HTR-8/SVneo (cell line): ENCODE data around the gene GSC2.
A peak's percentile ranks its signal among the peaks of the same experiment; 100 is the strongest.

Source experiments
- DNase-seq: peaks from one replicate; pipeline ENCODE4 v3.0.0; 2011; ENCODE audit warnings: low spot score, mixed read lengths; ENCODE audit not compliant: insufficient read length
- FAIRE-seq: peaks from 2 replicates; lab custom pipeline; 2011; peaks lifted over from hg19 to GRCh38; lab: Jason Lieb, UNC

GSC2 gene, protein sequence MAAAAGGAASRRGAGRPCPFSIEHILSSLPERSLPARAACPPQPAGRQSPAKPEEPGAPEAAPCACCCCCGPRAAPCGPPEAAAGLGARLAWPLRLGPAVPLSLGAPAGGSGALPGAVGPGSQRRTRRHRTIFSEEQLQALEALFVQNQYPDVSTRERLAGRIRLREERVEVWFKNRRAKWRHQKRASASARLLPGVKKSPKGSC

DNA sequence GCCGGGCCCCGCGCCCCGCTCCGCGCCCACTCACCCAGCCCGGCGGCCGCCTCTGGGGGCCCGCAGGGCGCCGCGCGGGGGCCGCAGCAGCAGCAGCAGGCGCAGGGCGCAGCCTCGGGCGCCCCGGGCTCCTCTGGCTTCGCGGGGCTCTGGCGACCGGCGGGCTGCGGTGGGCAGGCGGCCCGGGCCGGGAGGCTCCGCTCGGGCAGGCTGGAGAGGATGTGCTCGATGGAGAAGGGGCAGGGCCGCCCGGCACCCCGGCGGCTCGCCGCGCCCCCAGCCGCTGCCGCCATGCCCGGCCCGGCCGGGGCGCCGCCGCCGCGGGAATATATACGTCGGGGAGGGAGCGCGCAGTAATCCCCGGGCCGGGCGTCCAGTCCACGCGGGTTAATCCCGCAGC, at the start of gene GSC2:
TSS of gene GSC2 (minus strand) at position 302 of the 400 bp plus-strand sequence. CDS start at position 293, 9 bp downstream.
- DNase-seq, result no peak
- no peak for FAIRE-seq

- DNase-seq (no peak), FAIRE-seq (no peak)
These were observed 49.4 kb upstream of the GSC2 start for GRCh38 chr22:19199479-19199878.

GRCh38 chr22:19197997-19198865, 48.1 kb upstream of the GSC2 start:
- no peak for DNase-seq
- no peak for FAIRE-seq

- DNase-seq (no peak), FAIRE-seq (no peak)
These were observed 46.9 kb upstream of the GSC2 start for GRCh38 chr22:19196841-19197612.

DNA sequence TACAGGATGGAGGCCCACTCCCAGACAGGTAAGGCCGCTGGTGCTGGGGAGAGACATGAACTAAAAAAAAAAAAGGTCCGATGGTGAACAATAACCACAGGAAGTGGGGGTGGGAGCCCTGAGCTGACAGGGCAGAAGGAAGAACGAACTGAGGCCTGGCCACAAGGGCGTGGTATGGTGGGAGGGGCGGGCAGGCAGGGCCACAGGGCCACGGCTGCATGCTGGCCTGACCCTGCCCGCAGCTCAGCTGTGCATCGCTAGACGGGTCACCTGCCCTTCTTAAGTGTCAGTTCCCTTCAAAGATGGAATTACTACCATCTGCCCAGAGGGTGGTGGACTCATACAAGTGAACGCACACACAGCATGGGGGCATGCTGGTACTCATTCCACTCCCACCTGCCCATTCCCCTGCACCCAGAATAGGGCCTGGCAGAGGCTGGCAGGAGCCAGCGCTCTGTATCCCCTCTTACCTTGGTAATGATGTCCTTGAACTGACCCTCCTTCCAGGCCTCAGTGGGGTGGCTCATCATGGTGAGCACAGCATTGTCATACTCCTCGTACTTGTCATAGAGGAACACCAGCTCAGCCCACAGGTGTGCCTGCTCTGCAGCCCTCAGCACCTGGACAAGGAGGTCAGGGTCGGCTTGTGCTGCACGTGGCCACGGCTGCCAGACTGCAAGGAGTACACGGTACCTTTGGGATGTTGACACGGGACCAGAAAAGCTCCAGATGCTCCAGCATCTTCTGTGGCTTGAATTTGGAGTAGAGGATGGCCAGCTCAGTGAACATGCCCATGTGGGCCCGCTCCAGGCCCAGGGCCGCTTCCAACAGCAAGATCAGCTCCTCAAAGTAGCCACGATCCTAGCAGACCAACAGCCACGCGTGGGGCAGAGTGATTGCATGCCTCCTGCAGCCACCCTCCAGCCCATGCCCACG, 46.0 kb upstream of the GSC2 start:
- FAIRE-seq (no peak), DNase-seq (no peak)

DNA sequence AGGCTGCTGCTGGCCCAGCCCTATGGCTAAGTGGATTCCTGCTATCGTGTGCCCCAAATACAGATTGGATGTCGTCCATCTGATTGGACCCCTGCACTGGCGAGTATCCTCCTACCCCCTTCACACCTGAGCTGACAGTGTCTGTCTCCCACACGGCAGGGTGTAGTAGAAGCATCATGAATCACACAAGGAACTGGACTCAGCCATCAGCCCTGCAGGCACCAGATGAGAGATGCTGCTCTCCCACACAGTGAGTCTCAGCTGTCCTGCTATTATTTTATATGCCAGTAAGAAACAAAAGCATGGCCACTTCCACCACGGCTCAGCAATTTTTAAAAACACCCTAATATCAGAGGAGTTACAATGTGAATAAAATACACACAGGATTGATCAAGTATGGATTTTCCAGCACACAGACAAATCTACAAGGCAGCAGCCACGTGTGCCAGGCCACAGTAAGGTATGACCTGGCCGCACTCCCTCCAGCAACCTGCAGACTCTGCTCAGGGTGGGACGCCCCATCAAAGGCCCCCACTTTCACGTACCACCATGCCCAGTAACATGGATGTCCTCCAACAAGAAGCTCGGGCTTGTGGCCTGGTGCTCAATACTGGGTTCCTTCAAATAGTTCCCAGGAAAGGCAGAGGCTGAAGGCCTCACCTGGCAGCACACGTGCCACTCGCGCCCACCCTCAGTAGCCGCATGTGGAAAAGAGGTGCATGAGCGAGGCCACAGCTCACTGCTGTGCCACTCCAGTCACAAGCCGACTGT, 44.9 kb upstream of the GSC2 start:
- FAIRE-seq, result no peak

DNA sequence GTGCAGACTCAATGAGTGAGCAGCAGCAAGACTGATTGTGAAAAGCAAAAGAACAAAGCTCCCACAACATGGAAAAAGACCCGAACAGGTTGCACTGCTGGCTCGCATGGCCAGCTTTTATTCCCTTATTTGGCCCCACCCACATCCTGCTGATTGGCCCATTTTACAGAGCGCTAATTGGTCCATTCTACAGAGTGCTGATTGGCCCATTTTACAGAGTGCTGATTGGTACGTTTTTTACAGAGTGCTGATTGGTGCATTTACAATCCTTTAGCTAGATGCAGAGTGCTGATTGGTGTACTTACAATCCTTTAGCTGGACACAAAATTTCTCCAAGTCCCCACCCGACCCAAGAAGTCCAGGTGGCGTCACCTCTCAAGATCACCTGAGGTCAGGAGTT, 43.8 kb upstream of the GSC2 start:
- no peak for FAIRE-seq
- no peak for DNase-seq

More for the DNA sequence above, 44.9 kb upstream of the GSC2 start:
- no peak for DNase-seq

DNA sequence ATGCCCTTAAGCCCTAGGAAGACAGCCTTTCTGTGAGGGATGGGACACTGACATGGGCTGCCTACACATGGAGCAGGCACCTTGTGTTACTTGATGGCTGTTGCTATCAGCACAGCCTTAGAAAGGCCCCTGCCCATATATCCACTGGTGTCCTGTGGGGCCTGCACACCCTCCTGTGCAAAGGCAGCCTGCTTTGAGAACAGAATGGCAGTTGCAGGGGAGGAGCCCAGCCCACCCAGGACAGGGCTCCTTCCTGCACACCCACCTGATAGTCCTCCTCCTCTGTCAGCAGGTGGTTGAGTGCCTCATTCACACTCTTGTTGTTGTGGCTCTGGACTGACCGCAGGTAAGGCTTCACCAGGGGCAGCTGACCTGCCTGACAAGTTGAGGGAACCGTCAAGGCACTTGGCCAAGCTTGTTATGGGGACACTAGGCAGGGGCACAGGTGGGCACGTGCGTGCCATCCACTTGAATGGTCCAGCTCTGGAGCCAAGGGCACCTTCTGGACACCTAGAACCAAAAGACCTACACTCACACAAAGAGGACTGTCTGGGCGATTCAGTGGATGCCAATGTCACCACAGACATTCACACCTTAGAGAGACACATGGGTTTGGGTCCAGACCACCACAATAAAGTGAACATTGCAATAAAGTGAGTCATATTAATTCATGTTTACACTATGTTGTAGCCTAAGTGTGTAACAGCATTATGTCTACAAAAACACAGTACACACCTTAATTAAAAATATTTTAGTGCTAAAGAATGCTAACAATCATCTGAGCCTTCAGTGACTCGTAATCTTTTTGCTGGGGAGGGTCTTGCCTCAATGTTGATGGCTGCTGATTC, 37.8 kb upstream of the GSC2 start:
- DNase-seq (no peak), FAIRE-seq (no peak)

GRCh38 chr22:19184276-19184997, 34.3 kb upstream of the GSC2 start:
- no peak for FAIRE-seq

DNA sequence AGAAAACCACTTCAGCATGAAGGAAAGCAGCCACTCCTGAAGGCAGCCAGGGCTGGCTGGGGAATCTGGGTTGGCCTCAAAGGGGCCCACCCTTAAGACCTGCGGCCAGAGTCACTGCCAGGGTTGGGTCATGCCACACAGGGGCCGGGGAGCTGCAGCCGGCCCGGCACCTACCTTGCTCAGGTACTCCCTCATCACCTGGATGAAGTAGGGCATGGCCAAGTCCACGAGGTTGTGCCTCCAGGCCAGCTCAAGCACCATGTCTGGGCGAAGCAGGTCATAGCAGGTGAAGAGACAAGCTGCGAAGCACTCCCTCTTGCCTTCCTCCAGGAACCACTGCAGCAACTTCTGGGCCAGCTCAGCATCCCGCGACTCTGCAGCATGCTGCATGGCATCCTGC, 33.1 kb upstream of the GSC2 start:
- no peak for DNase-seq
- no peak for FAIRE-seq

More at GRCh38 chr22:19184276-19184997, 34.3 kb upstream of the GSC2 start:
- no peak for DNase-seq

DNA sequence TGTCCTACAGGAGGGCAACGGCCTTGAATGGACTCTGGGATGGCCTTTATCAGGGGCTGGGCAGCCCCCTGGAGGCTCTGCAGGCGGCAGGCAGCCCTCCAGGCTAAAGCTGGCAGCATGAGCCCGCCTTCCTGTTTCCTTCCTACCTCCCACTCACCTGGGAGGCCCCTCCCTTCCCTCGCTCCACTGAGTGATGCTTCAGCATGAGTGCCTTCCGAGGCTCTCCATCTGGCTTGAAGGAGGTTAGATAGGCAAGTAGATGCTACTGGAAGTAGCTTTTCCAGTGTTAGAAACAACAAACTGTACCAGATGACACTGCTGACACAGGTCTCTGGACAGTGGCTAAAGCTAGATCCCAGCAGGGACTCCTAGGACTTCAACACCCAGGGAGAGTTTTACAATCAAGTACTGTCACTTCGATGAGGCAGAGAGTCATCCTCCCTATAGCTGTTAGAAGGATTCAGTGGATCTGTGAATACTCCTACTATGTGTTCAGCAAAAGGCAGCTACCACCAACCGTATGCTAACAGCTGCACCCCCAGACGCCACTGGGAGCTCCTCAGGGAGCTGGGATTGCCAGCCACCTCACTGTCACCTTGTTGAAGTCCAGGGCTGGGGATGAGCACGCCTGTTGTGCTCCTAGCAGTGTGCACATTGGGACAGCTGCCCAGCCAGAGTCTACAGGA, 32.5 kb upstream of the GSC2 start:
- no peak for FAIRE-seq
- no peak for DNase-seq

- DNase-seq (no peak), FAIRE-seq (no peak)
These were observed 31.8 kb upstream of the GSC2 start for GRCh38 chr22:19181786-19182471.

GRCh38 chr22:19180740-19181410, 30.8 kb upstream of the GSC2 start:
- FAIRE-seq, result no peak
- DNase-seq, result no peak

DNA sequence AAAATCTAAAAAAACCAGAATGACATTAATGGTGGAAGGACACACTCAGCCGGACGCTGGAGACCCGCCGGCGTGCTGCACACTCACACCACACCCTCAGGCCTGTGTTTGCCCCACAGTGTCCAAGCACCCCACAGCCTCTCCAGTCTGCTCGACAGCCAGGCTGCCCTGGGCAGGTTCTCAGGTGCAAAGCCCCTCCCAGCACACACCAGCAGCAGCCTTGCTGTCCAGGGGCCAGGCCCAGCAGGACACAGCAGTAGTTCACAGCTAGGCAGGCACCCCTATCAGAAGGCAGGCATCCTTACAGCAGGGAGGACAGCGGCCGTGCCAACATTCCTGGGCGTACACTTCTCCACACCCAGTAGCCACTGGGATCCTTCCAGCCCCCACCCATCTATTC, 30.1 kb upstream of the GSC2 start:
- no peak for FAIRE-seq
- DNase-seq, result no peak

- FAIRE-seq, result no peak
- peak; percentile 82 for DNase-seq
These were observed 29.5 kb upstream of the GSC2 start for GRCh38 chr22:19179497-19180048.
